Measurements from ENCODE around the gene LMNA. TPM values are rescaled to one million over a fixed set of nuclear protein-coding genes. Genes with fewer than 3 reads are reported as not detected.
A peak's percentile ranks its signal among the peaks of the same experiment; 100 is the strongest.

Gene LMNA
- total RNA-seq: 100 to 1,000 TPM; 235 to 412 (median 327) TPM

GRCh38 chr1:156114101-156114918, at the start of gene LMNA:
LMNA (plus strand) TSS chr1:156114711; CDS start chr1:156114919, 208 bp downstream.
- peak within 1 kb of the TSS; percentile 94 to 99 (median 97) for H3K4me3 ChIP-seq (replicated peaks in 1 of 3)
- no peak for TF ChIP-seq CTCF (IDR thresholded peaks at IDR 0.05)
- peak; percentile 91 to 98 for TF ChIP-seq POLR2A (IDR thresholded peaks at IDR 0.05)
- H3K36me3 ChIP-seq: no peaks in the 10 kb centered on the region
- peak; percentile 93 to 94 for DNase-seq
- peaks cover 27 to 65% of the 10 kb centered on the region in 2 donors for H3K4me1 ChIP-seq
- H3K9me3 ChIP-seq: no peaks in the 10 kb centered on the region
- intact Hi-C loops (cut with DNase I): no loop called here
- WGBS, 2 donors: 0 to 6% methylated on average over 8 to 10 of the region's 37 CpGs
- peak within 1 kb of the TSS; percentile 95 to 98 (median 98) for H3K27ac ChIP-seq
- no peaks in the 10 kb centered on the region for H3K27me3 ChIP-seq

DNA sequence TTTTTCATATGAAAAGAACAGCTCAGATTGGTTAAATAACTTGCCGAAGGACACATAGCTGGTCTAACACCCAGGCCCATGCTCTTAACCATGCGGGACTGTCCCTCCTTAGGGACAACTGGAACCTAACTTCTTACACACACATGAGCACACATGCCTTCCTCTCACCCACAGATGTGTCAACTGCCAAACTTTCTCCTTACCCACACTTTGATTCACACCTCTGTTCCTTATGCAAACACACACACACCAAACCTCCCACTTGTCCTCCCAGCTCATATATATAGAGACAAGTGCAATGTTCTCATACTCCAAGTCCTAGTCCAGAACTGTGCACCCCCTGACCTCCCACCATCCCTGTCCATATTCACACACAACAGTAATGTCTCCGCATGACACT, 49.3 kb upstream of the LMNA start:
- TF ChIP-seq CTCF (IDR thresholded peaks at IDR 0.05): no peak
- no peaks in the 10 kb centered on the region for H3K9me3 ChIP-seq
- 91 to 94% methylated on average over 3 of the region's 3 CpGs for WGBS, 2 donors
- peaks cover 7 to 9% of the 10 kb centered on the region in 2 donors for H3K4me1 ChIP-seq
- intact Hi-C loops (cut with DNase I): no loop called here
- H3K36me3 ChIP-seq: peaks cover 0 to 4% of the 10 kb centered on the region in 2 donors
- no peak overlapping the region for H3K27ac ChIP-seq
- no peak for DNase-seq
- no peaks in the 10 kb centered on the region for H3K27me3 ChIP-seq
- no peak overlapping the region for H3K4me3 ChIP-seq (replicated peaks in 1 of 3)

DNA sequence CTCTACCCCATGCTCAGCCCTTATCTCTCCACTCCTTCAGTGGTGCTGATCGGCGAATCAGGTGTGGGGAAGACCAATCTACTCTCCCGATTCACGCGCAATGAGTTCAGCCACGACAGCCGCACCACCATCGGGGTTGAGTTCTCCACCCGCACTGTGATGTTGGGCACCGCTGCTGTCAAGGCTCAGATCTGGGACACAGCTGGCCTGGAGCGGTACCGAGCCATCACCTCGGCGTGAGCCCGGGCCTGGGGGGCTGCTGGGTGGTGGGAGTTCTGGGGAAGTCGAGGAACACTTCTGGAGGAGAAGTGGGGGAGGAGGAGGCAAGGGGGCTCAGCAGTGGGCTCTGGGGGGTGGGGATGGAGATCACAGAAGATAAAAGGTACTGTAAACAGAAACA, 48.6 kb upstream of the LMNA start:
- intact Hi-C loops (cut with DNase I): no loop called here

GRCh38 chr1:156067262-156067661, 47.2 kb upstream of the LMNA start:
- no peak overlapping the region for H3K4me3 ChIP-seq (replicated peaks in 1 of 3)
- intact Hi-C loops (cut with DNase I): no loop called here
- H3K4me1 ChIP-seq: peaks cover under 1 to 2% of the 10 kb centered on the region in 2 donors
- H3K9me3 ChIP-seq: no peaks in the 10 kb centered on the region
- no peaks in the 10 kb centered on the region for H3K27me3 ChIP-seq
- H3K36me3 ChIP-seq: peaks cover 0 to 4% of the 10 kb centered on the region in 2 donors
- WGBS, 2 donors: 72 to 76% methylated on average over 2 of the region's 2 CpGs
- DNase-seq: no peak
- no peak overlapping the region for H3K27ac ChIP-seq
- TF ChIP-seq CTCF (IDR thresholded peaks at IDR 0.05) (no peak), POLR2A (IDR thresholded peaks at IDR 0.05) (no peak)

More for the DNA sequence above, 48.6 kb upstream of the LMNA start:
- Histone ChIP-seq H3K4me3 (replicated peaks in 1 of 3) (no peak overlapping the region), H3K27ac (no peak overlapping the region), H3K4me1 (peaks cover 7 to 9% of the 10 kb centered on the region in 2 donors), H3K36me3 (peaks cover 0 to 4% of the 10 kb centered on the region in 2 donors), H3K9me3 (no peaks in the 10 kb centered on the region), H3K27me3 (no peaks in the 10 kb centered on the region)
- DNase-seq: no peak
- 75 to 82% methylated on average over 16 of the region's 16 CpGs for WGBS, 2 donors
- no peak for TF ChIP-seq CTCF (IDR thresholded peaks at IDR 0.05)
- TF ChIP-seq POLR2A (IDR thresholded peaks at IDR 0.05): no peak
